Measurements from ENCODE around the gene RASGEF1C. TPM values are rescaled to one million over a fixed set of nuclear protein-coding genes. Genes with fewer than 3 reads are reported as not detected.

RASGEF1C gene
- total RNA-seq, 1 donor = not detected

DNA sequence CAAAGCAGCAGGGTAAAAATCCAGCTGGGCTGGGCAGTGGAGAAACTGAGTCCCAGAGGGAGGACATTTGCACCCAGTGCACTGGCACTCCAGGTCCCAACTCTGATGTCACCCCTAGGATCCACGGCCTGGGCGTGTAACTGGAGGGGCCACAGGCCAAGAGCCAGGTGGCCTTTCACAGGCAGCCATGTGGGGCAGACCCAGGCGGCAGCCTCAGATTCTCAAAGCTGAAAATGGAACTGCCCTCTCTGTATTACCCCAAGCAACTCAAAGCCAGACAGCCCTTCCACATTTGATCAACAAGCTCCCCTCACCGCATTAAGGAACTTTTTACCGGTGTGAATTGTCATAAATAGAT lies 46.7 kb downstream of the RASGEF1C start:
- peaks cover 8% of the 10 kb centered on the region for H3K4me1 ChIP-seq (ENCODE audit: insufficient read depth, low read length)
- H3K27me3 ChIP-seq (ENCODE audit: insufficient read depth, low read length) = no peaks in the 10 kb centered on the region
- H3K9me3 ChIP-seq (ENCODE audit: low read depth, low read length) = peaks cover 4% of the 10 kb centered on the region
- no peak overlapping the region for H3K4me3 ChIP-seq (ENCODE audit: low read length)

DNA sequence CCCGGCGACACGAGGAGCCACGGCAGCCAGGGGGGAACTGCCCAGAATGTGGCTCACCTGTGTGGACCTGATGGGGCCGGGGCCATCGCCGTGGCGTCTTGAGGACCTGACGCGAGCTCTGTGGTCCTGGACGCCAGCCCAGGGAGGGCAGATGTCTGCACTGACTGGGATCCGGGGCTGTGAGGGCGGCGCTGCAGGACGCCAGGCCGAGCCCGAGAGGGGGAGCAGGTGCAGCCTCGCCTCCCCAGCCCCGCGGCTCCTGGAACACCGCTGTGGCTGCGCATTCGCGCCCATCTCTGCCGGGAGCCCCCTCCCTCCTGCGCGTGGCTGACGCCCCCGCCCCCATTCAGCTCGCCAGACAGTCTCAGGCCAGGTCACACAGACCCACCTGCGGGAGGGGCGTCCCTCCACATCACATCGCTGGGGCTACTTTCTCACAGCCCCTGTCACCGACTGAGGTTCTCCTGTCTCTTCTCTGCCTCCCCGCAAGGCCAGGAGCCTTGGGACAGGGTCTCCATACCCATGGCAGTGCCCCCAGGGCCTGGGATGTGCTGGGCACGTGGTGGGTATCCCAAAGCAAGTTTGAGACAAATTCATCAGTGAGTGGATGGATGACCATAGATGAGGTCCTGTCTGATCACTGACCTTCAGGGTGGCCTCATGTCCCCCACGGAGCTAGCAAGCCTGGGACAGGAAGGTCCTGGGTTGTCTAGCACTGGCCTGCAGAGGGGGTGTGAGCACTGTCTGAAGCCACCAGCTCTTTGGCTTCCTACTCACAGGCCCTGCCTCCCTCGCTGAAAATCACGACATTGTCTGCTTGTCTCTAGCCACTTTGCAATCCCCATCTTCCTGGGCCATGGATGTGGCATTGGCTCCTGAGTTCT lies 47.3 kb downstream of the RASGEF1C start:
- peaks cover 8% of the 10 kb centered on the region for H3K4me1 ChIP-seq (ENCODE audit: insufficient read depth, low read length)
- H3K27me3 ChIP-seq (ENCODE audit: insufficient read depth, low read length) = no peaks in the 10 kb centered on the region
- peaks cover 4% of the 10 kb centered on the region for H3K9me3 ChIP-seq (ENCODE audit: low read depth, low read length)
- H3K4me3 ChIP-seq (ENCODE audit: low read length) = no peak overlapping the region

DNA sequence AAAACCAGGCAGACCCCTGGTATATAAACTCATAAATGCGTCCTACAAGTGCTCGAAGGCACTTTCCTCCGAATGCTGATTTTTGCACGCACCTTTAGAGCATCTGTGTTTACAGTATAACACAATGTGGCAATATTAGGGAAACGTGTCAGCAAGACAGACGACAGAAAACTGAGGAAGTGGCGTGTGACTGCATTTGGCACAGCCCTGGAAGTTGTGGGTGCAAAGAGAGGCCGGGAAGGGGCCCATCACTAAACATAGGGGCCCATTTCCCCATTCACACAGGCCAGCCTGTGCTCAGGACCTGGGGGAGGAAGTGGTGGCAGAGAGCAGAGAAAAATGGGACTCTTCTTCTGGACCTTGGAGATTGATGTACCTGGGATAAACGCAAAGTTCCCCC lies 48.2 kb downstream of the RASGEF1C start:
- Histone ChIP-seq H3K4me3 (ENCODE audit: low read length) (no peak overlapping the region), H3K9me3 (ENCODE audit: low read depth, low read length) (peaks cover 4% of the 10 kb centered on the region), H3K27me3 (ENCODE audit: insufficient read depth, low read length) (no peaks in the 10 kb centered on the region), H3K4me1 (ENCODE audit: insufficient read depth, low read length) (peaks cover 8% of the 10 kb centered on the region)

DNA sequence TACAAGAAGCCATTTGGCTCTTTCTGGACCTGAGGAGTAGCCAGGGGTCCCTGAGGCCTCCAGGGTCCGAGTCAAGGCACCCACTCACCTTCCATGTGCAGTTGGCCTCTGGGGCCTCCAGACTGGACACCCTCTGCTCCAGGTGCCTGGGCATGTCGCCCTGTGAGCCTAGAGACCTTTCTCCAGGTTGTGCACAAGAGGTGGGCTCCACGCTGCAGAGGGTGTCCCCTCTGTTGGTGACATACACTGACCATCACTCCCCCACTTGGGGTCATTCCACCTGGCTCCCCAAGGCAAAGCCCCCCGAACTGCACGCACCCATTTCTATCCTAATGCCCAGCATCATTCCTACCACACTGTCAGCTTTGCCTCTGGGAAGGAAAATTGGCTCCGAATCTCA lies 48.8 kb downstream of the RASGEF1C start:
- no peaks in the 10 kb centered on the region for H3K27me3 ChIP-seq (ENCODE audit: insufficient read depth, low read length)
- H3K4me1 ChIP-seq (ENCODE audit: insufficient read depth, low read length) = peaks cover 8% of the 10 kb centered on the region
- H3K9me3 ChIP-seq (ENCODE audit: low read depth, low read length) = peaks cover 4% of the 10 kb centered on the region
- H3K4me3 ChIP-seq (ENCODE audit: low read length) = no peak overlapping the region

DNA sequence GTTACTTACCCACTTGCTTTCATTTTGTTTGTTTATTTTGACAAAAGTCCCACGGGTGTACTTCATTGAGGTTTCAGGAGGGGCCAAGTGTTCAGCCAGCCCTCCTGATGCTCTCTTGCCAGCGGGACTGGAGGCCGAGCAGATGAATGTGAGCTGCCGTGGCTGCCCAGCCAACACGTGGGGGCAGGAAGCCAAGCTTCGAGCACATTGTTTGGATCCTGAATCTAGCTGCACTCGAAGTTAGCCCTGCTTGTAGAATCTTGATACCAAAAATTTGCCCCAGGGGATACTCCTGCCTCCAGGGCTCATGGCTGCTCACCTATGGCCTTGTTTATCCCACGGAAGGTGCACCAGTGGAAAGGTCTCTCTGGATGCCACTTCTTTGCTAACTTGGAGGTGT lies 49.3 kb downstream of the RASGEF1C start:
- H3K27me3 ChIP-seq (ENCODE audit: insufficient read depth, low read length) = no peaks in the 10 kb centered on the region
- H3K4me1 ChIP-seq (ENCODE audit: insufficient read depth, low read length) = peaks cover 8% of the 10 kb centered on the region
- peaks cover 4% of the 10 kb centered on the region for H3K9me3 ChIP-seq (ENCODE audit: low read depth, low read length)
- H3K4me3 ChIP-seq (ENCODE audit: low read length) = no peak overlapping the region

DNA sequence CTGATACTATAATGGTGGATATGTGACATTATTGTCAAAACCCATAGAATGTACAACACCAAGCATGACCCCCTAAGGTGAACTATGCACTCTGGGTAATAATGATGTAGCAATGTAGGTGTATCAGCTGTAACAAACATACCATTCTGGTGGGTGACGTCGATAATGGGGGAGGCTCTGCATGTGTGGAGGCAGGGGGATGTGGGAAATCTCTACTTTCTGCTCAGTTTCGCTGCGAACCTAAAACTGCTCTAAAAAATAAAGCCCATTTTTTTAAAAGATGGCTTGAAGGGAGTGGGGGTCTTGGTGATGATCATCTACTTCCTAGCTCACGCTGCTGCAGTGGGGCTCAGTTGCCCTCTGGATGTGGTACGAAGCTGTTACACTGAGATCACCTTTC lies 51.1 kb downstream of the RASGEF1C start:
- H3K9me3 ChIP-seq (ENCODE audit: low read depth, low read length) = no peaks in the 10 kb centered on the region
- H3K4me1 ChIP-seq (ENCODE audit: insufficient read depth, low read length) = peaks cover 8% of the 10 kb centered on the region
- H3K4me3 ChIP-seq (ENCODE audit: low read length) = no peak overlapping the region
- no peaks in the 10 kb centered on the region for H3K27me3 ChIP-seq (ENCODE audit: insufficient read depth, low read length)

DNA sequence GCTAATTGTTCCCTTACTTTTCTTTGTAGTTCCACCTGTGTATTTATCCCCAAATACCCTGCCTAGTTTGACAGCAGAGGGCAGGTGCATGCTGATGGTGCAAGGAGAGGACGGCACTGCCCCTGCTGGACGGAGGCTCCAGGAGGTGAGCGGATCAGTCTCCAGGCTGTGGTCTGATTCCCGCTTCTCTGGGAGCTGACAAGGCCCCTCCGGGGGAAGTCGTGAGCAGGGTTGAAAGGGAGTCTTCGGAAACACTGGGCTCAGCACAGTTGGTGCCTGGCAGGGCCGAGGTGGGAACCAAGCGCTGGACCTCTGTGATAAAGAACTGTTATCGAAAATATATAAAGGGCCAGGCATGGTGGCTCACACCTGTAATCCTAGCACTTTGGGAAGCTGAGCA lies 52.9 kb downstream of the RASGEF1C start:
- H3K9me3 ChIP-seq (ENCODE audit: low read depth, low read length) = no peaks in the 10 kb centered on the region
- peaks cover 6% of the 10 kb centered on the region for H3K4me1 ChIP-seq (ENCODE audit: insufficient read depth, low read length)
- no peak overlapping the region for H3K4me3 ChIP-seq (ENCODE audit: low read length)
- H3K27me3 ChIP-seq (ENCODE audit: insufficient read depth, low read length) = no peaks in the 10 kb centered on the region

DNA sequence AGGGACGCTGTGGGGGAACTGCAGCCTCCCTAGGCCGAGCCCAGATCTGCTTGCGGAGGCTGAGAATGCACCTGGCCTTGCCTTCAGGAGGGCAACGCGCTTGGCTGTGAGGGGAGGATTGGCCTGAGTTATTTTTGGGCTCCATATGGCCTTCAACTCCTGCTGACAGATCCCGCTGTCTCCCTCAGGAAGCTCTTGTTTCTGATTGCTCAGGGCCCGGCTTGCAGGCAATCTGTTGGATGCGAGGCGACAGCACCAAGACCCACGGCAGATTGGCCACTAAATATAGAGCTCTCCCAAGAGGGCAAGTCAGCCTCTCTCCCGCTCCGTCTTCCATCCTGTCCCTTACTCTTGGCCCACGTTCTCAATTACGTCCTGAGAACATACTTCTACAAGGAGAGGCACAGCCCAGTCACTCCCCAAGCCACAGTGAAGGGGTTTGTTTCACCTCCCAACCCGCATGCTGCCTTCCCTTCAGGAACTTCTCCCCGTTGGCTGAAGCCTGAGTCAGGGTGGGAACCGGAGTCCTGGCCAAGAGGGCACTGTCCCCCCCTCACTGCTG lies 53.6 kb downstream of the RASGEF1C start:
- Histone ChIP-seq H3K4me3 (ENCODE audit: low read length) (no peak overlapping the region), H3K4me1 (ENCODE audit: insufficient read depth, low read length) (peaks cover 4% of the 10 kb centered on the region), H3K27me3 (ENCODE audit: insufficient read depth, low read length) (no peaks in the 10 kb centered on the region), H3K9me3 (ENCODE audit: low read depth, low read length) (no peaks in the 10 kb centered on the region)

DNA sequence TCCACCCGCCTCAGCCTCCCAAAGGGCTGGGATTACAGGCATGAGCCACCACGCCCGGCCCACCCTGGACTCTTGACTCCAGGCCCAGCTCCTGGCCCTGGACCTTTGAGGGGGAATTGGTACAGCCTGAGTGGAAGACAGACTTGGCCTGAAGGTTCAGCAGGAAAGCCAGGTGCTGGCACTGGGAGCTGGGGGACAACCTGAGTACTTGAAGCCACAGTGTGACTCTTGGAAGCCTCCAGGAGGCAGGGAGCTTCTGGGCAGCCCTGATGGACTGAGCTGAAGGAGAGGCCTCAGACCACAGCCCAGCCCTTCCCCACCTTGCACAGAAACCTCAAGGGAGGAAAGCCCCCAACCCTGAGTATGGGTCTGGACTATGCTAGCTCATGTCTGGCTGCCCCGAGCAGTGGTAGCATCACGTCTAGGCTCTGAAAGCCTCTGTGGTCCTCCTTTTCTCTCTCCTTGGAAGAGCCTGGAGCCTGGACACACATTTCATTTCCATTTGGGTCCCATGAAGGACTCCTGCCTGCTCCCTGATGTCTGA lies 54.1 kb downstream of the RASGEF1C start:
- Histone ChIP-seq H3K9me3 (ENCODE audit: low read depth, low read length) (no peaks in the 10 kb centered on the region), H3K4me1 (ENCODE audit: insufficient read depth, low read length) (no peaks in the 10 kb centered on the region), H3K27me3 (ENCODE audit: insufficient read depth, low read length) (peaks cover 3% of the 10 kb centered on the region), H3K4me3 (ENCODE audit: low read length) (no peak overlapping the region)

DNA sequence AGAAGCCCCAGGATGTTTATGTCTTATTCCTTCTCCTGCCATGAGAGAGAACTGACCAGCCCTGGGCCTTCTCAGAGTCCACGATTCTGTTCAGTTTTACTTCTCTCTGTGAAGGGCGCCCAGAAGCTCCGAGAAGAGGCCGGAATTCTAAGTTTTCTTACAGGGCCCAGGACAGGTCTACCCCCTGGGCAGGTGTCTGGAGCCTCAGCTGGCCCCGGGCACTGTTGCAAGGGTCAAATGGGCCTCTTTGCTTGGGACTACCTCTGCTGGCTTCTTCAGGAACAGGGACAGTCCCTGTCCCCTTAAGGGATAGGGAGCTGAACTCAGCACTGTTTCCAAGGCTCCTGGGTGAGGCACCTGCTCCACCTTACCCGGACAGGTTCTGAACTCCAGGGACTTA lies 55.0 kb downstream of the RASGEF1C start:
- Histone ChIP-seq H3K9me3 (ENCODE audit: low read depth, low read length) (no peaks in the 10 kb centered on the region), H3K27me3 (ENCODE audit: insufficient read depth, low read length) (peaks cover 3% of the 10 kb centered on the region), H3K4me1 (ENCODE audit: insufficient read depth, low read length) (no peaks in the 10 kb centered on the region), H3K4me3 (ENCODE audit: low read length) (no peak overlapping the region)

DNA sequence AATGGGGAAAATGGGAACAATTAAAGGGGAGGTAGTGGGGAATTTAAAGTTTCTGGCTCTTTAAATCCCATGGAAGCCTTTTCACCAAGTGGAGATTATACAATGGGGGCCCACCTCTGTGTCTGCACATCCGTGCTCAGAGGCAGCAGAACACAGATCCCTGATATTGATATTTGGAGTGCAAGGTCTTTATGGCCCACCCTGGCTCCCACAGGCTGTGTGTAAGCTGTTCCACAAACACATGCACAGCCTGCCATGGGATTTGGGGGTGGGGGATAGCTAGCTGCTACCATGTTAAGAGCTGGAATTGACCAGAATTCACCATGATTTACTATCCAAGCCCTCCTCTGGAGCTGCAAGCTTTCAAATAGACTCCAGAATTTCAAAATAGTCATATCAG lies 55.9 kb downstream of the RASGEF1C start:
- H3K9me3 ChIP-seq (ENCODE audit: low read depth, low read length) = no peaks in the 10 kb centered on the region
- no peak overlapping the region for H3K4me3 ChIP-seq (ENCODE audit: low read length)
- H3K4me1 ChIP-seq (ENCODE audit: insufficient read depth, low read length) = no peaks in the 10 kb centered on the region
- H3K27me3 ChIP-seq (ENCODE audit: insufficient read depth, low read length) = peaks cover 3% of the 10 kb centered on the region

DNA sequence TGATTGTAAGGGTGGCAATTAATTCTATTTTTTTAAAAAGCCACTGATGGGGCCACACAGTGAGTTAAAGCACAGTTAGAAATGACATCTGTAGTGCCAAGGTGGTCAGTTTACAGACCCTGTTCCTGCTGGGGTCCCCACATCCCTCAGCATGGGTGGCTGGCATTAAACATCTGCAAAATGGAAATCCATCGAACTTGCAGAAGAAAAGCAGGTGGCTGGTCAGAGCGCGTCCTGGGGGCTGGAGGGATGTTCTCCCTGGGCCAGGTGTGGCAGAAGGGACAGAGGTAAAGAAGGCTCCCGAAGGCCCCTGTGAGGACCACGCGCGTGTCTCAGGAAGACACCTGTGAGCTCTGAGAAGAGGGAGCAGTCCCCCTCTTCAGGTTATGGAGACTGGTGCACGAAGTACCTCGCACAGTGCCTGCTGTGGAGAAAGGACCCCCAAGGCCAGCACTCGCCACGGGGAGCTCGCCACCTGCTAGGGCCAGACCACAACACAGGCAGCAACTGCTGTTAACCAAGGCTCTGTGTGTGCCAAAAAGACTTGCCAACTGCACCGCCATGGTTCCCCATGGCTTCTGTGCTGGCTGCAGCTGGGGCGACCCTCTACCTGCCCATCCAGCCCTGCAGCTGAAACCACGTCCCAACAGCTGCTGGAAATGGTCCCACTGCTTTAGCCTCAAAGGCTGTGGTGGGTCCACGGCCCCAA lies 65.2 kb downstream of the RASGEF1C start:
- no peaks in the 10 kb centered on the region for H3K4me1 ChIP-seq (ENCODE audit: insufficient read depth, low read length)
- H3K9me3 ChIP-seq (ENCODE audit: low read depth, low read length) = no peaks in the 10 kb centered on the region
- H3K4me3 ChIP-seq (ENCODE audit: low read length) = no peak overlapping the region
- H3K27me3 ChIP-seq (ENCODE audit: insufficient read depth, low read length) = no peaks in the 10 kb centered on the region

DNA sequence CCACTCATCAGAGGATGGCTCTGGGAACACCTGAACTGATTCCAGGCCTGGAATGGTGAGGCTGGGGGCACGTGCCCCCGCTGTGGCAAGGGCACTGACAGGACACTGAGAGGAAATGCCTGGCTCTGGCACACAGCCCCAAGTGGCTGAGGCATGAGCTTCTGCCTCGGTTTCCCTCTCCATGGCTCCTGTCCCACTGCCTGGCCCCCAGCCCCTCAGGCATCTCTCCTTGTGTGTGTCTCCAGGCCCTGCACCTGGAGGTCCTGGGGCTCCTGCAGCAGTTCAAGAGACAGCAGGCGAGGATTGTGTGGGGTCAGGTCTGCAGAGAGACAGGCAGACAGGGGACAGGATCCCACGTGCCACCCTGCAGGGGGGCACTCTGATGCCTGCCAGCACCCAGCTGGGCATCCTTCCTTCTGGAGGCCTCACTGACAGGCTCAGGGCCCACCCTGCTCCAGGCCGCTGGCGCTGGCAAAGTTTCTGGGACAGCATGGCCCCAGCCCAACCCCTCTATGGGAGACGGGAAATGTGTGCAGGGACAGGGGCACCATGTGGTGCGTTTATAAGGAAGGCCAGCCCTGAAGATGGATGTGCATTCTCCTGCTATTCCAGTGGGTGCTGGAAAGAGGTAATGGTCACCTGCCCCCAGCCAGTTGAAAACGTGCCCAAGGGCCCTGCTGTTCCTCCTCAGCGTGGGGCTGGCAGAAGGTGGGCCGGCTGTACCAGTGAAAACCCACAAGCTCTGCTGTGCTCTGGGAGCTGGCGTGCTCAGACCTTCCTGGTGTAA lies 66.0 kb downstream of the RASGEF1C start:
- H3K27me3 ChIP-seq (ENCODE audit: insufficient read depth, low read length) = no peaks in the 10 kb centered on the region
- H3K4me3 ChIP-seq (ENCODE audit: low read length) = no peak overlapping the region
- H3K9me3 ChIP-seq (ENCODE audit: low read depth, low read length) = no peaks in the 10 kb centered on the region
- no peaks in the 10 kb centered on the region for H3K4me1 ChIP-seq (ENCODE audit: insufficient read depth, low read length)

DNA sequence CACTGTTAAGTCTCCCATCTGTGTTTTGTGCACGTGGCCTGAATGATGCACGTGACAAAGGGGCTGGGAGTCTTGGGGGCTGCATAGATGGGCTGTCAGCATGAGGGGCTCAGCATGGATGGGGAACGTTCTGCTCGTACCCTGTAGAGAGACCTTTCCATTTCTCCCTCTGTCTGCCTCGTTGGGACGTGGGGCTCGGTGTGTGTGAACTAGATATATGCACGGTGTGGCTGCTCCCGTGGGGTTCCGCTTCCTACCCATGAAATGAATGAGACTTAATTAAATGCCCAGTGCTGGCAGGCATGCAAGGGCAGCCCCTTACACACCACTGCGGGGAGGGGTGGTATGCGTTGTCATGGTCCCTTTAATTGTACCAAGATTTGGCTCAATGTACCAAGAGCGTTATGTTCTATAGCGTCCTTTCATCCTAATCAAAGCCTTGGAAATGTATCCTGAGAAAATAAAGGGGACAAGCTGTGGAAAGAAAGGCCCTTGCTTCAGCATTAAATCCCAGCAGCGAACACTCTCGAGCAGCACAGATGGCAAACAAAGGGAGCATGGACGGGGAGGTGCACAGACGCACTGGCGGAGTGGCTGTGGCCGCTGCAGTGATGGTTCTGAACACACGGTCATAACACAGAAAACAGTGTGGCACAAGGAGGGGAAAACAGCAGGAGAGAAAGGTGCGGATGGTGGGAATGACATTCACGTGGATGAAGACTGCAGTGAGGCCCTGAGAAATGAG lies 66.8 kb downstream of the RASGEF1C start:
- Histone ChIP-seq H3K4me3 (ENCODE audit: low read length) (no peak overlapping the region), H3K27me3 (ENCODE audit: insufficient read depth, low read length) (no peaks in the 10 kb centered on the region), H3K4me1 (ENCODE audit: insufficient read depth, low read length) (no peaks in the 10 kb centered on the region), H3K9me3 (ENCODE audit: low read depth, low read length) (no peaks in the 10 kb centered on the region)

Data from mononuclear cell (primary cell).